Fibroblast of gingiva (primary cell): ENCODE results near the gene TPSD1.

Source experiments
- DNase-seq: peaks from one replicate; pipeline ENCODE4 v3.0.0-alpha.2; 2011; ENCODE audit warnings: low read depth

Gene TPSD1

GRCh38 chr16:1299012-1299867 lies 43.4 kb downstream of the TPSD1 start:
- DNase-seq = no peak

- DNase-seq = no peak
These were observed 44.0 kb downstream of the TPSD1 start for GRCh38 chr16:1299868-1300203.

GRCh38 chr16:1300664-1301476 lies 45.0 kb downstream of the TPSD1 start:
- DNase-seq = peak; percentile 30

GRCh38 chr16:1301562-1301961 lies 45.7 kb downstream of the TPSD1 start:
- no peak for DNase-seq

GRCh38 chr16:1305823-1306222 lies 50.0 kb downstream of the TPSD1 start:
- DNase-seq = no peak

GRCh38 chr16:1306334-1306733 lies 50.5 kb downstream of the TPSD1 start:
- DNase-seq = no peak

GRCh38 chr16:1308036-1308976 lies 52.4 kb downstream of the TPSD1 start:
- peak; percentile 39 for DNase-seq
